ENCODE data around the gene SULT1C4.
"Not testable (repeated sequence)": the region's sequence is repeated elsewhere in the genome, so short reads cannot be mapped to it uniquely, and the experiment has no call there.

SULT1C4 gene

GRCh38 chr2:108355906-108356734 is 21.6 kb upstream of the SULT1C4 start:
- Histone ChIP-seq H3K4me3 (ENCODE audit: low read length) (no peak overlapping the region), H3K36me3 (ENCODE audit: control insufficient read depth, insufficient read depth, low read length) (no peaks in the 10 kb centered on the region), H3K9me3 (ENCODE audit: control insufficient read depth, insufficient read depth, low read length) (no peaks in the 10 kb centered on the region), H3K27me3 (ENCODE audit: control insufficient read depth, insufficient read depth, low read length) (no peaks in the 10 kb centered on the region), H3K27ac (ENCODE audit: low read length) (no peak overlapping the region), H3K4me1 (ENCODE audit: control insufficient read depth, insufficient read depth, low read length) (no peaks in the 10 kb centered on the region)
- no CpG with 5 or more reads among the region's 2 CpGs for WGBS (ENCODE audit: insufficient coverage, insufficient read length)
- no peak for DNase-seq (ENCODE audit: low read depth, low spot score)

GRCh38 chr2:108359336-108359735 is 18.4 kb upstream of the SULT1C4 start:
- H3K27me3 ChIP-seq (ENCODE audit: control insufficient read depth, insufficient read depth, low read length); H3K9me3 ChIP-seq (ENCODE audit: control insufficient read depth, insufficient read depth, low read length); DNase-seq (ENCODE audit: low read depth, low spot score); H3K36me3 ChIP-seq (ENCODE audit: control insufficient read depth, insufficient read depth, low read length); H3K4me1 ChIP-seq (ENCODE audit: control insufficient read depth, insufficient read depth, low read length); H3K27ac ChIP-seq (ENCODE audit: low read length); H3K4me3 ChIP-seq (ENCODE audit: low read length): not testable (repeated sequence)
- no CpG with 5 or more reads among the region's 1 CpG for WGBS (ENCODE audit: insufficient coverage, insufficient read length)

DNA sequence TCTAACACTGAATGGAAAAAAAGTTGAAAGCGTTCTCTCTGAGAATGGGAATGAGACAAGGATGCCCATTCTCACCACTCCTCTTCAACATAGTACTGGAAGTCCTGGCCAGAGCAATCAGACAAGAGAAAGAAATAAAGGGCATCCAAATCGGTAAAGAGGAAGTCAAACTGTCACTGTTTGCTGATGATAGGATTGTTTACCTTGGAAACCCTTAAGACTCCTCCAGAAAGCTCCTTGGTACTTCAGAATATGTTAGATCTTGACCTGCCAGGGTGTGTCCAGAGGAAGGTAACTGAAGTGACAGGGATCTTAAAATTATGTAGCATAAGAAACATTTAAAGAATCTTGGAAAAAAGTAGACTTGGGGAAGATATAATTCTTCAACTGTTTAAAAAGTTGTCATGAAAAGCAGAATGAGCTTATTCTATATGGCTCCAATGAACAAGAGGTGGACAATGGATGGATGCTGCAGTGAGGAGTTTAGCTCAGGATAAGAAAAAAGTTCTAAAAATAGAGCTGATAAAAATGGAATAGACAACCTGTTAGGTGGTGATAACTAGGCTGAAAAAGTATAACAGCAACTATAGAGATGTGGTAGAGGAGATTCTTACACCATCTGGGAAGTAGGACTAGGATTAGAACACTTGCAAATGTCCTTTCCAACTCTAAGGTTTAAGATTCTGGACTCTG is 16.8 kb upstream of the SULT1C4 start:
- H3K27me3 ChIP-seq (ENCODE audit: control insufficient read depth, insufficient read depth, low read length): no peaks in the 10 kb centered on the region
- no CpG with 5 or more reads among the region's 2 CpGs for WGBS (ENCODE audit: insufficient coverage, insufficient read length)
- H3K4me3 ChIP-seq (ENCODE audit: low read length): no peak overlapping the region
- no peaks in the 10 kb centered on the region for H3K36me3 ChIP-seq (ENCODE audit: control insufficient read depth, insufficient read depth, low read length)
- H3K27ac ChIP-seq (ENCODE audit: low read length): no peak overlapping the region
- no peak for DNase-seq (ENCODE audit: low read depth, low spot score)
- H3K9me3 ChIP-seq (ENCODE audit: control insufficient read depth, insufficient read depth, low read length): no peaks in the 10 kb centered on the region
- H3K4me1 ChIP-seq (ENCODE audit: control insufficient read depth, insufficient read depth, low read length): no peaks in the 10 kb centered on the region

GRCh38 chr2:108363024-108363907 is 14.5 kb upstream of the SULT1C4 start:
- Histone ChIP-seq H3K9me3 (ENCODE audit: control insufficient read depth, insufficient read depth, low read length) (no peaks in the 10 kb centered on the region), H3K4me1 (ENCODE audit: control insufficient read depth, insufficient read depth, low read length) (no peaks in the 10 kb centered on the region)
- no peak for DNase-seq (ENCODE audit: low read depth, low spot score)

GRCh38 chr2:108363908-108364225 is 13.9 kb upstream of the SULT1C4 start:
- H3K9me3 ChIP-seq (ENCODE audit: control insufficient read depth, insufficient read depth, low read length): no peaks in the 10 kb centered on the region
- H3K4me1 ChIP-seq (ENCODE audit: control insufficient read depth, insufficient read depth, low read length): no peaks in the 10 kb centered on the region
- no peaks in the 10 kb centered on the region for H3K27me3 ChIP-seq (ENCODE audit: control insufficient read depth, insufficient read depth, low read length)
- no CpG with 5 or more reads among the region's 1 CpG for WGBS (ENCODE audit: insufficient coverage, insufficient read length)
- no peaks in the 10 kb centered on the region for H3K36me3 ChIP-seq (ENCODE audit: control insufficient read depth, insufficient read depth, low read length)
- DNase-seq (ENCODE audit: low read depth, low spot score): no peak
- H3K4me3 ChIP-seq (ENCODE audit: low read length): no peak overlapping the region
- H3K27ac ChIP-seq (ENCODE audit: low read length): no peak overlapping the region

More at GRCh38 chr2:108363024-108363907, 14.5 kb upstream of the SULT1C4 start:
- no CpG with 5 or more reads among the region's 6 CpGs for WGBS (ENCODE audit: insufficient coverage, insufficient read length)
- no peak overlapping the region for H3K27ac ChIP-seq (ENCODE audit: low read length)
- H3K4me3 ChIP-seq (ENCODE audit: low read length): no peak overlapping the region
- no peaks in the 10 kb centered on the region for H3K36me3 ChIP-seq (ENCODE audit: control insufficient read depth, insufficient read depth, low read length)
- no peaks in the 10 kb centered on the region for H3K27me3 ChIP-seq (ENCODE audit: control insufficient read depth, insufficient read depth, low read length)

DNA sequence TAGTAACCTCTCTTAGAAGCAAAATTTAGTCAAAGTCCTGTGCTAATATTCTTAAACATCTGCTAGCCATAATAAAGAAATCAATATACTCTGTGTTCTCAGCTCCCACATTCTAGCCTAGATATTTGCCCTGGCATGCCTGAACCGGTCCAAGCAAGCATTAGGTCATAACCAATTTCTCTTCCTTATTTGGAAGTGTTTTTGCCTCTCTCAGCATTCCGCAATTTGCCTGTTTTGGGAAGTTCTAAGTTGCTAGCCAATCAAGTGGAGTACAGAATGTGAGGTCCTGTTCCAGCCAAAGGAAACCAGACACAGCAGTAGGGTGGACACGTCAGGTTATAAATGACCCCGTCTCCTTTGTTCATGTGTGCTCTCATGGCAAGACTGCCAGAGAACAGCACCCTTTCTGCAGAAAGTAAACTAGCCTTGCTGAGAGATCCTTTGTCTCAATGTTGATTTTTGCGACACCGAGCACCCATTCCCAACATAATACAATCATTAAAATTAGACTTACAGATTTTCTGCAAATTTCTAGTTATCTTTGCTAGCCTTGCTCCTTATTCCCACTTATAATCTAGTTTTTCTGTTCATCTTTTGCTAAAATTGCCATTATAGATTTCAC is 13.0 kb upstream of the SULT1C4 start:
- no peaks in the 10 kb centered on the region for H3K4me1 ChIP-seq (ENCODE audit: control insufficient read depth, insufficient read depth, low read length)
- DNase-seq (ENCODE audit: low read depth, low spot score): no peak
- no CpG with 5 or more reads among the region's 6 CpGs for WGBS (ENCODE audit: insufficient coverage, insufficient read length)
- no peak overlapping the region for H3K27ac ChIP-seq (ENCODE audit: low read length)
- H3K9me3 ChIP-seq (ENCODE audit: control insufficient read depth, insufficient read depth, low read length): no peaks in the 10 kb centered on the region
- no peaks in the 10 kb centered on the region for H3K36me3 ChIP-seq (ENCODE audit: control insufficient read depth, insufficient read depth, low read length)
- no peaks in the 10 kb centered on the region for H3K27me3 ChIP-seq (ENCODE audit: control insufficient read depth, insufficient read depth, low read length)
- H3K4me3 ChIP-seq (ENCODE audit: low read length): no peak overlapping the region

- H3K27me3 ChIP-seq (ENCODE audit: control insufficient read depth, insufficient read depth, low read length): no peaks in the 10 kb centered on the region
- no peak overlapping the region for H3K27ac ChIP-seq (ENCODE audit: low read length)
- WGBS (ENCODE audit: insufficient coverage, insufficient read length): no CpG with 5 or more reads among the region's 3 CpGs
- no peaks in the 10 kb centered on the region for H3K9me3 ChIP-seq (ENCODE audit: control insufficient read depth, insufficient read depth, low read length)
- H3K36me3 ChIP-seq (ENCODE audit: control insufficient read depth, insufficient read depth, low read length): no peaks in the 10 kb centered on the region
- DNase-seq (ENCODE audit: low read depth, low spot score): no peak
- no peak overlapping the region for H3K4me3 ChIP-seq (ENCODE audit: low read length)
- H3K4me1 ChIP-seq (ENCODE audit: control insufficient read depth, insufficient read depth, low read length): no peaks in the 10 kb centered on the region
Observed at GRCh38 chr2:108365656-108366055, 12.1 kb upstream of the SULT1C4 start.

DNA sequence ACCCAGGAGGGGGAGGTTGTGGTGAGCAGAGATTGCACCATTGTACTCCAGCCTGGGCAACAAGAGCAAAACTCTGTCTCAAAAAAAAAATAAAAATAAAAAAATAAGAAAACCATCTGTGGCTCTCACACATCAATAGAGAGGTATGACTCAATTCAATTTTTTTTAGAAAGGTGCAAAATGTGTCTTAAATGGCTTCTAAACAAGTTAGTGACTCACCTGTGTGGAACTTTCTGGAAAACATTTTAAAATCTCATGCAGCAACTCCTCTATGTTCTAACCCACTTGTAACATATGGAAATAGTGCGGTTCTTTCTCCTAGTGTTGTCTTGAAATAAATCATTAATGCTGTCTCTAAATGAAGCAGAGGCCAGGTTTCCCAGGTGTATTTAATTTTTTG is 10.7 kb upstream of the SULT1C4 start:
- H3K36me3 ChIP-seq (ENCODE audit: control insufficient read depth, insufficient read depth, low read length): no peaks in the 10 kb centered on the region
- no peak for DNase-seq (ENCODE audit: low read depth, low spot score)
- no peak overlapping the region for H3K4me3 ChIP-seq (ENCODE audit: low read length)
- no peak overlapping the region for H3K27ac ChIP-seq (ENCODE audit: low read length)
- H3K9me3 ChIP-seq (ENCODE audit: control insufficient read depth, insufficient read depth, low read length): no peaks in the 10 kb centered on the region
- H3K27me3 ChIP-seq (ENCODE audit: control insufficient read depth, insufficient read depth, low read length): no peaks in the 10 kb centered on the region
- no CpG with 5 or more reads among the region's 1 CpG for WGBS (ENCODE audit: insufficient coverage, insufficient read length)
- H3K4me1 ChIP-seq (ENCODE audit: control insufficient read depth, insufficient read depth, low read length): no peaks in the 10 kb centered on the region

DNA sequence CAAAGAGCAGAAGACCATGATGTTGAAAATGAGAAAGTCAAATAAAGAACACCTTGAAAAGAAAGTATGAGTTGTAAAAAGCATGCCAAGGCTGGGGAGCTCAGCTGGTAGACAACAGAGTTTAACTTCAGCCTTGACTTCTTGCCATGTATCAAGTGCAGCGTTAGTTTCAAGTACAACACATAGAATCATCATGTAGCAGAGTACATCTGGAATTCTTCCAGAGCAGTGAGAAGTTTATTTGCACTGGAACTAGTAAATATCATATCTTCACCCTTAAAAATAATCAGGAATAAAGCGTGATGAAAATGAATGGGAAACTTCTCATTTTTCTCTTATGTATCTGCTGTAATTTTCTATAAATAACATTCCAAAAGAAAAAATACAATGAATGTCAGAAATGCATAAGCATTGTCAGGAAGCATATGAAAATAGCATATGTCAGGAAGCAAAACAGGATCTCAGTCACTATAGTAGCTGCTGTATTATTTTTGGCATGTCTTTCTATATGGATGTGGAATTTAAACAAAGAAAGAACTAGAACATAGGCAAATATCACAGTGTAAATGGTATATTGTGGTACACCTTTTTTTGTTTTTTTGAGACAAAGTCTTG is 10.1 kb upstream of the SULT1C4 start:
- Histone ChIP-seq H3K4me3 (ENCODE audit: low read length) (no peak overlapping the region), H3K9me3 (ENCODE audit: control insufficient read depth, insufficient read depth, low read length) (no peaks in the 10 kb centered on the region), H3K4me1 (ENCODE audit: control insufficient read depth, insufficient read depth, low read length) (no peaks in the 10 kb centered on the region), H3K27ac (ENCODE audit: low read length) (no peak overlapping the region), H3K27me3 (ENCODE audit: control insufficient read depth, insufficient read depth, low read length) (no peaks in the 10 kb centered on the region), H3K36me3 (ENCODE audit: control insufficient read depth, insufficient read depth, low read length) (no peaks in the 10 kb centered on the region)
- DNase-seq (ENCODE audit: low read depth, low spot score): no peak
- WGBS (ENCODE audit: insufficient coverage, insufficient read length): no CpG with 5 or more reads among the region's 2 CpGs

DNA sequence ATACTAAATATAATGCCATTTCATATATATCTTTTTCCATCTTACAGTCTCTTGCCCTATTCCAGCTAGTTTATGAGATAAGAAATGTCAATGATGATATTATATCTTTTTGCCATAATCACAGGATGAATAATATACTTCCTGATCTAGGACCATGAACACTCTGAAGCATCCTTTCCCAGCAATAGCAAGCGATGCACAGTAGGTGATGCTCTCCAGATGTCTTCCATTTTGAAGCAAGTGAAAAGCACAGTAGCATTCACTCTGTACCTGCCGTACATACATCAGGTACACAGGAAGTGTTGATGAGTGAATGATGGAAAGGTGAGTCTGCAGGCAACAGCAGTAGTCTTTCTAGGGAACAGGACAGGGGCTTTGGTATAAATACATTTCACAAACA is 8.6 kb upstream of the SULT1C4 start:
- Histone ChIP-seq H3K27me3 (ENCODE audit: control insufficient read depth, insufficient read depth, low read length) (no peaks in the 10 kb centered on the region), H3K27ac (ENCODE audit: low read length) (no peak overlapping the region), H3K4me3 (ENCODE audit: low read length) (no peak overlapping the region), H3K36me3 (ENCODE audit: control insufficient read depth, insufficient read depth, low read length) (no peaks in the 10 kb centered on the region), H3K9me3 (ENCODE audit: control insufficient read depth, insufficient read depth, low read length) (no peaks in the 10 kb centered on the region), H3K4me1 (ENCODE audit: control insufficient read depth, insufficient read depth, low read length) (no peaks in the 10 kb centered on the region)
- DNase-seq (ENCODE audit: low read depth, low spot score): no peak
- no CpG with 5 or more reads among the region's 2 CpGs for WGBS (ENCODE audit: insufficient coverage, insufficient read length)
